ENCODE results near the gene MDK. TPM values are rescaled to one million over a fixed set of nuclear protein-coding genes. Genes with fewer than 3 reads are reported as not detected.

Gene MDK
- total RNA-seq, 1 donor from 2014 or later: 70.1 TPM

- DNase-seq: no peak
Measured at GRCh38 chr11:46348566-46349401, 32.7 kb upstream of the MDK start.

GRCh38 chr11:46350695-46351094 lies 30.8 kb upstream of the MDK start:
- DNase-seq: no peak

- no peak for DNase-seq
Measured at GRCh38 chr11:46351148-46351547, 30.3 kb upstream of the MDK start.

GRCh38 chr11:46351606-46352005 lies 29.9 kb upstream of the MDK start:
- no peak for DNase-seq

GRCh38 chr11:46352063-46352841 lies 29.2 kb upstream of the MDK start:
- DNase-seq: no peak

GRCh38 chr11:46353698-46354097 lies 27.8 kb upstream of the MDK start:
- no peak for DNase-seq

GRCh38 chr11:46356924-46357482 lies 24.5 kb upstream of the MDK start:
- DNase-seq: no peak

- DNase-seq: no peak
Measured at GRCh38 chr11:46357483-46357936, 24.0 kb upstream of the MDK start.

GRCh38 chr11:46359953-46360352 lies 21.5 kb upstream of the MDK start:
- peak; percentile 28 for DNase-seq

- no peak for DNase-seq
Measured at GRCh38 chr11:46360878-46361277, 20.6 kb upstream of the MDK start.

GRCh38 chr11:46361283-46362155 lies 19.9 kb upstream of the MDK start:
- peak; percentile 76 for DNase-seq

GRCh38 chr11:46362156-46363030 lies 19.1 kb upstream of the MDK start:
- no peak for DNase-seq

GRCh38 chr11:46363031-46363407 lies 18.4 kb upstream of the MDK start:
- DNase-seq: peak; percentile 32

GRCh38 chr11:46363455-46364005 lies 17.9 kb upstream of the MDK start:
- no peak for DNase-seq

- DNase-seq: no peak
Measured at GRCh38 chr11:46364056-46364455, 17.4 kb upstream of the MDK start.

- DNase-seq: no peak
Measured at GRCh38 chr11:46364791-46365190, 16.7 kb upstream of the MDK start.

- DNase-seq: no peak
Measured at GRCh38 chr11:46366260-46366659, 15.2 kb upstream of the MDK start.

GRCh38 chr11:46366661-46367161 lies 14.8 kb upstream of the MDK start:
- DNase-seq: no peak

GRCh38 chr11:46367244-46367915 lies 14.1 kb upstream of the MDK start:
- DNase-seq: peak; percentile 63

- DNase-seq: no peak
Measured at GRCh38 chr11:46367916-46368267, 13.6 kb upstream of the MDK start.
